IPS DF 4.7 (cell line): Measurements from ENCODE around the gene CD8B.
"Not testable (repeated sequence)": the region's sequence is repeated elsewhere in the genome, so short reads cannot be mapped to it uniquely, and the experiment has no call there.

Source experiments
- DNase-seq: peaks from one replicate; pipeline ENCODE4 v3.0.0-alpha.2; 2013; ENCODE audit warnings: low spot score; ENCODE audit errors: extremely low read depth

Gene CD8B

DNA sequence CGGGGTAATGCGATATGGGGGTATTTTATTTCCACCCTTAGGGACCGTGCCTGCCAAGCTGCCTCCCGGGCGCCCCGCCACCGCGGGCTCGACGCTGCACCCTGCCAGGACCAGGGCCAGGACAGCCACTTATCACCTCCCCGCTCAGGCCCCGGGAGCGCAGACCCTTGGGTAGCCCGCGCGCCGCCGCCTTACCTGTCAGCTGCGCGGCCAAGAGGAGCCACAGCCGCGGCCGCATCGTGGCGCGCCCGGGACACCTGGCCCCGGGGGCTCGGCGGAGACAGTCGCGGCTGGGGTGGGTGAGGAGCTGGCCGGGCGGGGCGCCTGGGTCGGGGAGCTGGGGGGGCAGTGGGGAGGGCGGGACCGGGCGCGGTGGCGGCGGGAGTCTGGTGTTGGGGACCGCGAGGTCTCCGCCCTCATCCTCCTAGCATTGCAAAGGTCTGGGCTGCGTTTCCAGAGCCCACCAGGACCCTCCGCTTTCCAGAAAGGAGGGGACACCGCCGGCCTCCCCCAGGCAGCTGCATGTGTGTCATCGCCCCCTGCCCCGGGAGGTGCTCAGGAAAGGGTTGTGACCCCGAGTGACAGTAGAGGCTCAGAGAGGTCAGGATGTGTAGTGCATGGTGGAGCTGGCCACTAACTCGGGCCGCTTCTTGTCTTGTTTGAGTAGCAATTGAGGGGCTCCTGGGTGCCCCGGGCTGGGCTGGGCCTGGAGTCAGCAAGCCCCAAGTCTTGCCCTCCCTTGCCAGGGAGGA, at the start of gene CD8B:
Gene CD8B (minus strand): TSS at position 259 of the 752 bp plus-strand sequence. CDS start 21 bp downstream, at position 238.
- DNase-seq, result not testable (repeated sequence)

DNA sequence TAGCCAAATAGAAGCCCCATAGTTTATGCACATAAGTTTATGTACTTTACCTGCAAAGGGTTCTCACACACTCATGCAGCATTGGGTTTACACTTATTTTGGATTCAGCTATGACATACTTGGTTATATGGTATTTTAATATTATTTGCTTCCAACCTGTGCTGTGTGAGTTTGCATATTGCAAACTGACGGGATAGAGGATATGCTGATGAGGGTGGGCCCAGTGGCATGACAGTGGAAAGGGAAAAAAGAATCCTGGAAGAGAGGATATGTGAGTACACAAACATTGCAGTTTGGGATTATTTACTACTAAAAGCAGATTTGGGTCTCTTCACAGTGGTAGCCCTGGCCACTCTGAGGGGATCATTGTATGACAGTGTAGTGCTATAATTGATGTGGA, 44.2 kb upstream of the CD8B start:
- not testable (repeated sequence) for DNase-seq

DNA sequence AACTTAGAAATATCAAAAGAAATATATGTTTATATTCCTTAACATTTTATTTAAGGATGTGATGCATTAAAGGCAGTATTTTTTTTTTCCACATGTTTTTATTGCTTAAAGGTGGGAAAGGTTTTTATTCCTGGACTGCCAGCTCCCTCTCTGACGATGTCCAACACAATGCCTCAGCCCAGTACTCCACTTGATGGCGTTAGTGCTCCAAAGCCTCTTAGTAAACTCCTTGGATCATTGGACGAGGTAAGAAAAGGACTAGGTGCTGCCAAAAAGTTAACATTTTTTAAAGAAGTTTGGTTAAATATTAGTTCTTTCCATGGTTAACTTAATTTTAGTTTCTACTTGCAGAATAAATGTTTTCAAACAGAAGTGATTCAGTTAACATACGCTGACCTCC, 39.0 kb upstream of the CD8B start:
- not testable (repeated sequence) for DNase-seq

DNA sequence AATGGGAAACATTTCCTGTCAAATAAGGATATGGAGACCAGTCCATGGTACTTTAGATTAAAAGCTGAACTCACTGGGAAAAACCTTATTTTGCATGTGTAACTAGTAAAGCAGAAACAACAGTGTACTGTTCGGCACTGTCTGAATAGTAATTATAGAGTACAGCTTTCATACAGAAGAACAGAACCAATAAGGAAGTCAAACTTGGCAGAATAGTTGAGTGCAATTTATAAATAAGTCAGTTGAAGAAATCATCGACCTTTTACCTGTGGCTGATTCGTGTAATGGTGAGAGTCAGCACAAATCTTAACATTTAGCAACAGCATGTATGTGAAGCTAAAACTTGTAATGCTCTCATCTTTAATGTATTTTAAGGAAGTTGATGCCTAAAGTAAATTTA, 24.3 kb upstream of the CD8B start:
- DNase-seq, result not testable (repeated sequence)

DNA sequence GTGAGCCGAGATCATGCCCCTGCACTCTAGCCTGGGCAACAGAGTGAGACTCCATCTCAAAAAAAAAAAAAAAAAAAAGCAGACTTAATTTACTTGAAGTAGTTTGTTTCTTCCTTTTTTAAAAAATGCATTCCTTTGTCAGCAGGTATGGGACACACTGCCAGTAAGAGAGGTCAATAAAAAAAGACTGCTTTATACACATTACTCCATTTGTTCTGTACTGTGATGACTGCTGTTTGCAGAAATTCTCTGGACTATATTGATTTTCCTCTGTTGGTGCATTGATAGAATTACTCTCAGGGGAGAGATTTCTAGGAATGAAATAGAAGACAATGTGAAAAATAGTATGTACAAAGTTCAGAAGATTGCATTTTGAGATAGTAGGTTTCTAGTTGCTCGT, 21.2 kb upstream of the CD8B start:
- DNase-seq, result not testable (repeated sequence)

DNA sequence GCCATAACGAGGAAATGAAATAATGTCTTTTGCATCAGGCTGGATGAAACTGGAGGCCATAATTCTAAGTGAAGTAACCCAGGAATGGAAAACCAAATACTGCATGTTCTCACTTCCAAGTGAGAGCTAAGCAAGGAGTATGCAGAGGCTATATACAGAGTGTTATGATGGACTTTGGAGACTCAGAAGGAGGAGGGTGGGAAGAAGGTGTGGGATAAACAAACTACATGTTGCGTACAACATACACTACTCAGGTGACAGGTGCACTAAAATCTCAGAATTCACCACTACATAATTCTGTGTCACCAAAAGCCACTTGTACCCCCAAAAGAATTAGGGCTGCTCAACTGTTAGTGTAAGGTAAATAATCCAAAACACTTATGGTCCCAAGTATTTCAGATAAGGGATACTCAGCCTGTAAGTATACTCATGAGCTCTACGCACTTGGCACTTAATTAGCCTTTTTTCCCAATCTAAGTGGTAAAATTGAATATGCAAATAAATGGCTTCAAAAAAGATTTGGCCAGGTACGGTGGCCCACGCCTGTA, 20.5 kb upstream of the CD8B start:
- DNase-seq, result not testable (repeated sequence)

DNA sequence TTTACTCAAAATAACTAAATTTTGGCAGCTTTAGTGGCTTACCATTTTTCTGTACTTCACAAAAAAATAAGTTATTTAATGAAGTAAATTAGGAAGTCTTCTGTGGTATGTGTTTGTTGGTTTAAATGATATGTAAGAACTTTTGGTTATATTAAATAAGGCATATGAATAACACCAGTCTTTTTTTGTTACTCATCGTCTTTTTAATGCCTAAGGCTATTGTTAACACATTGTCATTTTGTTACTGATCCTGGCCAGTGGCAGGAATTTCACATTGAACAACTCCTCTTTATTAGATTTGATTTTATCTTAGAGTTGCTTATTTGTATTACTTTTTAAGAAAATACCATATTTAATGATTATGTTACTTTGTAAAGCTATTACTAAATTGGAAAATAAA, 17.3 kb upstream of the CD8B start:
- not testable (repeated sequence) for DNase-seq

DNA sequence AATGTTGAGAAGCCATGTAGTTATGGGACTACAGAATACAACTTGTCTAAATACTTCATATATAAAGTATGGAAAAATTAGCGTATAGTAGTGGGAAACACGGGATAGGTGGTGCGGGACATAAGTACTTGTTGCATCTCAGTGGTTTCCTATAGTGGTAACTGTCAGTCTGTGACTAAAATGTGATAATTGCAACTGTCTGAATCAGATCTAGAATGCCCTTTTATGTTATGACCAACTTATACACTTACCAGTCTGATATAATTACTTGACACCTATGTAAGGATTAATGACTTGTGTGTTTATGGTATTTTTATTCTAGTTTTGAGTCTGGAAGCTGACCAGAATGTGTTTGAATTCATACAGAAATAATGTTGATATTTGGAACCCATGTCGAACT, 9.3 kb upstream of the CD8B start:
- DNase-seq, result not testable (repeated sequence)

DNA sequence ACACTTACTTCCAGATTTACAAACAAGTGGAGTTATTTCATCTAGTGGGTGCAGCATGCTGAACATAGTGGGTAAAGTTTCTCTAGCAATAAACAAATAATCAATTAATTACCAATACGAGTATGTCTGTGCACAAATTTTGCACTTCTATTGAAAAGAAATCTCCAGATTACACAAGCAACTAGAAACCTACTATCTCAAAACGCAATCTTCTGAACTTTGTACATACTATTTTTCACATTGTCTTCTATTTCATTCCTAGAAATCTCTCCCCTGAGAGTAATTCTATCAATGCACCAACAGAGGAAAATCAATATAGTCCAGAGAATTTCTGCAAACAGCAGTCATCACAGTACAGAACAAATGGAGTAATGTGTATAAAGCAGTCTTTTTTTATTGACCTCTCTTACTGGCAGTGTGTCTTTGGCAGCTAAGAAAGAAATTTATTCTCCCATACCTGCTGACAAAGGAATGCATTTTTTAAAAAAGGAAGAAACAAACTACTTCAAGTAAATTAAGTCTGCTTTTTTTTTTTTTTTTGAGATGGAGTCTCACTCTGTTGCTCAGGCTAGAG, 7.3 kb upstream of the CD8B start:
- not testable (repeated sequence) for DNase-seq

GRCh38 chr2:86862380-86862703, 656 bp upstream of the CD8B start:
- DNase-seq, result not testable (repeated sequence)

DNA sequence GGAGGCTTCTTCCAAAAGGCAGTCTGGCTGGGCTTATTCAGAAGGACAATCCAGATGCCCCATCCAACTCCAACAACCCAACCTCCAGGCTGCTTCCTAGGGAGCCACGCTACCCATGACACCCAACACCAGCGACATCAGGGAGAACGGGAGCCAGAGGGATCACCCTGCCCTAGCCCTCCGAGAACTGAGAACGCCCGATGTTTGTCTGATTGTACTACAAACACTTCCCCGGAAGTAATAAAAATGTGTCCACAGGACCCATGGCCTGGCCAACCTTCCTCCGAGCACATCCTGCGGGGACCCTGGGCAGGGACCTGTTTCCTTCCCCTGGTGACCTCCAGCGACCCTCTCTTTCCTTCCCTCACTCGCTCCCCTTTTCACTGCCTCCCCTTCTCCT, 511 bp downstream of the CD8B start:
- not testable (repeated sequence) for DNase-seq

DNA sequence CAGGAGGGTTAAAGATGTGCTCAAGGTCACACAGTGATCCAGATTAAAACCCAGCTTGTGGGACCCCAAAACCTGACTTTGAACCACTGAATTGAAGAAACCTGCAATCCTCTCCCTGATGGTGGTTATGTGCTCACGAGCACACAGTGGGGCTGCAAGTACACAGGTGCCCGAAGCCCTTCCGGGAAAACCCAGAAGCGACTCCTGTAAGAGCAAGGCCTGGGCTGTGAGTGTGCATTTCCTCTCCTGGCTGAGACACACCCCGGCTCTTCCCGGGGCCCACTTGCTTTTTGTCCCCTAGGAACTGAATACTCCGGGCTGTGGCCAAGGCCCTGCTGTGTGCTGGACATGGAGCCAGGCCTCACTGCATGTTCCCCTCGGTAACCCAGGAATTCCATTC, 1.1 kb downstream of the CD8B start:
- DNase-seq, result not testable (repeated sequence)

DNA sequence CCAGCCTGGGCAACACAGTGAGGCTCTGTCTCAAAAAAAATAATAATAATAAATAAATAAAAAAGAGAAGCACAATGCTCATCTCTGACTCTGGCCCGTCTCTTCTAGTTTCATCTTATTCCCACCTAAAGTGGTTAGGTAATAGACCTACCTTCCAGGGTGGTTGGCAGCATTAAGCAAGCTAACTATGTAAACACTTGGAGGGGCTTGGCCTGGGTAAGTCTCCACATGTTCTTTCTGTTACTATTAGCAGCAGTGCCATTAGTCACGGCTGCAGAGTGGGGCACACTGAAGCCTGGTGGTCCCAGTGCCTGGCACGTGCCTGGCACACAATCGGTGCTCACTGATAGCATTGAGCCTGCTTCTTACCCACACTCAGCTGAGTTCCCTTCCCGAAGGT, 4.0 kb downstream of the CD8B start:
- DNase-seq, result not testable (repeated sequence)

DNA sequence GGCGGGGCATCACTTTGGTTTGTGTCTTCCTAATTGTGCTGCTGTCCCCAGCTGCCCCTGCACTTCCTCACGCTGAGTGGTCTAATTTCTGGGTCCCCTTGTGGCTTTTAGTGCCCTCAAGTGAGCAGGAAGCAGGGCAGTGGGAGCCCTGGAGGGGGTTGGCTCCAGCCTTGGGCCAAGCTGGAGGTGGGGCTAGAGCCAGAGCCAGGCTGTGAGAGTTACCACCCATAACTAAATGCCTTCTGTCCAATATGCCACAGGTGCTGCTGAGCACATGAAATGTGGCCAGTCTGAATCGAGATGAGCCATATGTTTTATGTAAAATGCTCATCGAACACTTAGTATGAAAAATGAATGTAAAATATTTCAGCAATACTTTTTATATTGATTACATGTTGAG, 5.2 kb downstream of the CD8B start:
- DNase-seq, result not testable (repeated sequence)

- DNase-seq, result not testable (repeated sequence)
Observed at GRCh38 chr2:86855981-86856380, 5.7 kb downstream of the CD8B start.

DNA sequence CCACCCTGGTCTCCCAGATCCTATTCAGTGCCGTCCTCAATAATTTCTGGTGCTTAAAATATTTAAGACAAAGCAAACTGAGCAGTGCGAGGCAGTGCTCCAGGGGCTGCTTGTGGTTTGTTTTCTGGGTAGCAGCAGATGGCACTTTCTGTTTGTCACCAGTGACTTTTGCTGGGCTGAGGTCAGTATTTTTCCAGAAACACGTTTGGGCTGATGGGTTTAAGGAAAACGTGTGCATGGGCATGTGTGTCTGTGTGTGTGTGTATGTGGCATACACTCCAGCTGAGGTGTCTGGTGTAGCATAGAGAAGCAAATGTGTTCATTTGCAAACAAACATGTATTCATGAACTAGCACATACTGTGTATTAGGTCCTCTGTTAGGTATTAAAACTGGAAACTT, 10.1 kb downstream of the CD8B start:
- DNase-seq, result not testable (repeated sequence)

DNA sequence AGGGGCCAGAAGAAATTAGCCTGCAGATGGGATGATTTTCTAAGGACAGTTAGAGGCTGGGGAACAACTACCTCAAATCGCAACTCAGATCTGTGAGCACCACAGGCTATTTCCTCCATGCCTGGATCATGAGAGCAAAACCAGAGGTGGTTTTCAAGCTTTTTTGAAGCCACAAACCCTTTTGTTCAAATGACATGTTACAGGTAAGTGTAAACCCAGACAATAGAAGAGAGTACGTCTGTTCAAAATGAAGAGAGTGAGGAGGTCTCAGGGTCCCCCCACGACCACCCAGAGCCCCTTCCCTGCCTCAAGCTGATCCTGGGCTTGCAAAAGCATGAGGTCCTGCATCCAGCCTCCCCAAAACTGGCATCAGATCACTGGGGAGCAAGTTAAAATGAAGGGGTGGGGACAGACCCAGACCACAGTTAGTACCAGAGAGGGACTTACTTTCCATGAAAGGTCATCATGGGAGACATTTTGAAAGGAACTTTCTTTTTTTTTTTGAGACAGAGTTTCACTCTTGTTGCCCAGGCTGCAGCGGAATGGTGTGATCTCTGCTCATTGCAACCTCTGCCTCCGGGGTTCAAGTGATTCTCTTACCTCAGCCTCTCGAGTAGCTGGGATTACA, 19.0 kb downstream of the CD8B start:
- not testable (repeated sequence) for DNase-seq

GRCh38 chr2:86841330-86841729, 20.4 kb downstream of the CD8B start:
- not testable (repeated sequence) for DNase-seq

DNA sequence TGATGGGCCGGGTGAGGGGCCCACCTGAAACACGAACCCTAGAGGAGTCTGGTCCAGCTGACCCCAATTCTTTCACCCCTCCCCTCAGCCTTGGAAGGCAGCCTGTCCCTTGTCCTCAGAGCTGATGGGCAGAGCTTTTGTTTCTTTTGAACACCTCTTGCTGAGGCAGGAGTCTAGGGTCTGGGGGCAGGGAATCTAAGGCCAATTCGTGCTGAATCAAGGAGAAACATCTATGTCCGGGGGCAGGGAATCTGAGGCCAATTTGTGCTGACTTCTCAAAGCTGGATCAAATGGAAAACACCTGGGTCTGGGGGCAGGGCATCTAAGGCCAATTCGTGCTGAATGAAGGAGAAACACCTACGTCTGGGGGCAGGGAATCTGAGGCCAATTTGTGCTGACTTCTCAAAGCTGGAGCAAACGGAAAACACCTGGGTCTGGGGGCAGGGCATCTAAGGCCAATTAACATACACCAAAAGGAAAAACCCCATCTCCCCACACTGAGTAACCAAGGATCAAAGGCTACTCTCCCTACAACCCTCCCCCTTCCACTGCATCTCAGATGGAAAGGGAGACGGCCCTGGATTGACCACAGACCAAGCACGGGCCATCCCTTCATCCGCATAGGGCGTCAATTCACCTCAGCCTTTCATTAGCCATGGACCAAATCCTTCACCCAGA, 21.7 kb downstream of the CD8B start:
- DNase-seq, result not testable (repeated sequence)

DNA sequence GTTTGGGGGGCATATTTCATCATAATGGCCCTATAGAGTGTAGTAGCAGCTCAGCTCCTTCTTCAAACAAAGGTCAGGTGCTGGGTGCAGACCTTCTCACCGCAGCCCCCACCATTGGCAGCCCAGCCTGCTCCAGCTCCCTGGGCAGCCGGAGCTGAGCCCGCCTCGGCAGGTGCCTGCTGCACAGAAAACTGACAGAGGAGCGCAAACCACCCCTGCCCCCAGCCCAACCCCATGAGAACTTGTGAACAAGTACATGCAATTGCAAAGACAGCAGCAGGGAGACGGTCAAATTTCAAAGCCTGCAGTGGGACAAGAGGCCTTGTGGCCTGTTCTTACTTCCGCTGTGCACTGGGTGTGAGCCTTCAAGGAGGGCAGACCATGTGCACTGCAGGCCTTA, 22.2 kb downstream of the CD8B start:
- DNase-seq, result not testable (repeated sequence)

GRCh38 chr2:86837714-86838113, 24.0 kb downstream of the CD8B start:
- not testable (repeated sequence) for DNase-seq
